Glomerular endothelial cell (primary cell): ENCODE results near the gene OXTR. TPM values are rescaled to one million over a fixed set of nuclear protein-coding genes. Genes with fewer than 3 reads are reported as not detected.
"Not testable (repeated sequence)": the region's sequence is repeated elsewhere in the genome, so short reads cannot be mapped to it uniquely, and the experiment has no call there.

Experiments used
- DNase-seq: peaks from one replicate; pipeline ENCODE4 v3.0.0-alpha.2; 2011; ENCODE audit warnings: low read depth, low spot score; ENCODE audit errors: extremely low read depth
- total RNA-seq: library from RNA; depleted of rRNA; stranded (reverse); fragments of >200 nt; gene quantifications from 2 replicates; pipeline ENCODE4 v1.2.3, GENCODE V29; 2015

The OXTR gene
- total RNA-seq, 1 donor from 2014 or later: 4.8 TPM

DNA sequence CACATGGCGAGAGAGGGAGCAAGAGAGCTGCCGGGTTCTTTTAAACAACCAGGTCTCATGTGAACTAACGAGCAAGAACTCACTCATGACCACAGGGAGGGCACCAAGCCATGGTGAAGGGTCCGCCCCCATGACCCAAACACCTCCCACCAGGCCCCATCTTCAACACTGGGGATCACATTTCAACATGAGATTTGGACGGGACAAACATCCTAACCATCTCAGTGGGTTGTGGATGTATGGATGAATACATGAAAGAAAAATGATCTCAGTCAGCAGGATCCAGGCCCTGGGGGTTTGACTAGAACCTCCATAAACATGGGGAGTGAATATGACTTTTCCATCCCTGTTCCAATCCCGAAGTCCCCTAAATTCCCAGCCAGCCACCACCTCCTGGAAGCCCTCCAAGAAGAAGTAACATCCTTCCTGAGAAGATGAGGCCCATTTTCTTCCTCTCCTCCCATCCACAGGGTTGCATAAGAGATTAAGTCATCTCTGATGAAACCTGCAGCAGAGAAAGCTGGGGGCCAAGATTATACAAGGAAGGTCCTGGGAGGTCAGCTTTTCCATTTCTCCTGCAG lies 26.3 kb downstream of the OXTR start:
- no peak for DNase-seq

DNA sequence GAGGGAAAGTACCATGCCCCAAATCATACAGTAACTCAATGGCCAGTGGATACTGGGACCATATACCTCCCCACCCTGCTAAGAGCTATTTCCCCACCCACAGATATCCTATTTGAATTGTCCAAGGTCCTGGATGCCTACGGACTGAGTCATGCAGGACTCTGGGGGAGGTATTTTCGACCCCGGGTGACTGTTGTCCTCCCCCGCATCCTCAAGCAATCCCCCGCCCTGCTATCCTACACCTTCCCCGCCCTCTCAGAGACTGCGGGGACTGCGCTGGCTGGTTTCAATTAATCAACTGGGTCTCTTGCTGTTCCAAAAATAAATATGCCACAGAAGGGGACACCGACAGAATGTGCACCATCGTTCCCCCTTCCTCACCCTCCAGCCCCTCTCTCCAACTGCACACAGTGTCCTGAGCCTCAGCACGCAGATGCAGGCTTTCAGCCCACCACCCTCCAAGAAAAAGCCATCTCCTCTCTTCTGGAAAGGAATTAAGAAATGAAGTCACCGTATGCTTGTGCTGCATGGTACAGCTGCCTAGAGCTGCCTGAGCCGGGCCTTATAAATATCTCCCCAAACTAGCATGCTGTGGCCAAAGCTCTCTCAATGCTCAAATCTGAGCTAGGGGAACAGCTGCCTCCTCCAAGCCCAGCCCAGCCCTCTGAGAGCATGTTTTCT lies 27.7 kb downstream of the OXTR start:
- DNase-seq: no peak

DNA sequence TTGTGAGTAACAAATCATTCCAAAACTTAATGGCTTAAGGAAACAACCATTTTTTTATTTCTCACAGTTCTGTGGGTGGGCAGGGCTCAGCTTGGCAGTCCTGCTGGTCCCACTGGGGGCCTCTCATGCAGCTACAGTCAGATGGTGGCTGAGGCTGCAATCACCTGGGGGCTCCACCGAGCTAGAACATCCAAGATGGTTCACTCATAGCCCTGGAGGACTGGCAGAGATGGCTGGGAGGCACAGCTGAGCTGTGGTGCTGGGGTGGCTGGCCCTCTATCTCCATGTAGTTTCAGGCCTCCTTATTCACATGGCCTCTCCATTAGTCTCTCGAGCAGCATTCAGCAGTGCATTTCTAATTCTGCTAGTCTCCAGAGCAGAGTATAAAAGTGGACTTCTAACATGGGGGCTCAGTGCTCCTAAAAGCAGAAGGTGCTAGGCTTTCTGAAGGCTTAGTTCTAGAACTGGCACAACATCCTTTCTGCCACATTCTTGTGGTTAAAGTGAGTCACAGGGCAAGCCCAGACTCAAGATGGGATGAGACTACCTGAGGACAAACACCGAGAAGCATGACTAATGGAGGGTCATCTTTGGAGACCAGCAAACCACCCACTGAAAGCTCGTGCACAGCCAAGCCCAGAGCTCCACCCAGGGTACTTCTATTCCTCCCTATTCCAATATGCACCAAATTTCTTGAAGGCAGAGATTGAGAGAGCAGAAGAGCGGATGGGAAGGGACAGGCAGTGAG lies 29.5 kb downstream of the OXTR start:
- no peak for DNase-seq

DNA sequence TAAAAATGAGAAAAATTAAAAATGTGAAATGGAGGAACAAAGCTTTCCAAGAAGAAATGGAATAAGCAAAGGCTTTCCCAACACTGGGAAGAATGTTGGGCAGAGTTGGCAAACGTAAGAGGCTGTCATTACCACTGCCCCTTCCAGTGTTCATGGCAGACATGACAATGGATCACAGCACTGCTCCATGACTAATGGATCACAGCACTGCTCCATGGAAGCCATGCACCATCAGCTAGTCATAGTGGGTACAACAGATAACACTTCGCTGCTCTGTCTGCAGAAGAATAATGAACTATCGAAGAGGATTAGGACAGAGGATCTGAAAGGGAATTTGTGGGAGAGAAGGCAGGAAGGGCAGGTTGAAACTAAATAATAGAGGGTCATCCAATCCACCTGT lies 30.8 kb downstream of the OXTR start:
- no peak for DNase-seq

DNA sequence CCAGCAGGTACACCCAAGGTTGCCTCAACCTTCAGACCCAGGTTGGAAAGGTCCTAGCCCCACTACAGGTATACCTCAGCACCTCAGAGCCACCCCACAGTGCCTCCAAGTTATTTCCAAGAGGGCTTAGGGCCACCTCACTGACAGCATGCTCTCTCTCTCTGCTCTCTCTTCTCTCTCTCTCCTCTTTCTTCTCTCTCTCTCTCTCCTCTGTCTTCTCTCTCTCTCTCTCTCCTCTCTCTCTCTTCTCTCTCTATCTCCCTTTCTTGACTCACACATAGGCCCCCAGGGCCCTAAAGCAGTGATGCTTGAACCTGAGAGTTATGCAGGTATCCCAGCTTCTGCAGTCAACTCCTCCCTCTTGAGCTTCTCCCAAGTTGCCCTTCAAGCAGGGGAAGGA lies 31.6 kb downstream of the OXTR start:
- no peak for DNase-seq

DNA sequence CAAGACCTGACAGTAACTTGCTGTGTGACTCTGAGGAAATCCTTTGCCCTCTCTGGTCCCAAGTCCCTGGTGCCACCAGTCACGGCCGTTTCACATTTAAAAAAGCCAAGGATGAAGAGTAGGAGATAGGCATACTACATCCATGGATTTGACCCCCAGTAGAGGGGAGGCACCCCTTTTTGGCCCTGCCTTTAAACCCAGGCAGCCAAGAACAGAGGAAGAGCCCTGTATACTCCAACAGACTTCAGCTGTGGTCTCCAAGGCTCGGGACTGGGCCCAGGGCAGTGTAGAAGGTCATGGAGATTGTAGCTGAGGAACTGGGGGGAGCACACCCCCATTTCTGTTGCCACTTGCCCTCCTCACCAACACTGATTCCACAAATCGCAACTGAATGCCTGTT lies 32.1 kb downstream of the OXTR start:
- DNase-seq: no peak

DNA sequence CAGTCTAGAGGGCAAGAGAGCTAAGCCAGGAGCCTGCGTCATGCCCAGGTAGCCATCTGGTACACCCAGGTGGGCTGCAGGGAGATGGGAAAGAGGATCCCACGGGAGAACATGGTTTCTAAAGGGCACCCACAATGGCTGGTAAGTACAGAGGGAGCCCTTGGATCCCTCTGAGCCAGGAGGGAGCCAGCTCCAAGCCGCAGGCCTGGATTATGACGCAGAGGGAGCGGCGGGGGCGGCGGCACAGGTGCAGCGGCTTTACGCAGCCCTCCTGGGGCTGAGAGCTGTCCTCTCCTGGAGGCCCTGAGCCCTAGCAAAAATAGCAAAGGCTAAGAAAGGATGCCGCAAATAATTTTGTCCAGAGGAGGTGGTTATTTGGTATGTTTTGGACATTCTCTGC lies 33.0 kb downstream of the OXTR start:
- no peak for DNase-seq

DNA sequence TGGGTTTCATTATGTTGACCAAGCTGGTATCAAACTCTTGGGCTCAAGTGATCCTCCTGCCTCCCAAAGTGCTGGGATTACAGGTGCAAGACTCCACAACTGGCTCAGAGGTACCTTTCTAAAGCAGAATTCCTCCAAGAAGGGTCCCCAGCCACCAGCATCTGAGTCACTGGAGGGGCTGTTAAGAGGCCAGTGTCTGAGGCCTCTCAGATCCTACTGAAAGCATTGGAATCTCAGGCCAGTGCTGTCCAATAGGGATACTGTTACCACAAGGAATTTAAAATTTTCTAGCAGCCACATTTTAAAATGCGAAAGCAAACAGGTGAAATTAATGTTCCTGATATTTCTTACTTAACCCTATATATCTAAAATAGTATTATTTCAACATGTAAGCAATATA lies 34.5 kb downstream of the OXTR start:
- DNase-seq: no peak

DNA sequence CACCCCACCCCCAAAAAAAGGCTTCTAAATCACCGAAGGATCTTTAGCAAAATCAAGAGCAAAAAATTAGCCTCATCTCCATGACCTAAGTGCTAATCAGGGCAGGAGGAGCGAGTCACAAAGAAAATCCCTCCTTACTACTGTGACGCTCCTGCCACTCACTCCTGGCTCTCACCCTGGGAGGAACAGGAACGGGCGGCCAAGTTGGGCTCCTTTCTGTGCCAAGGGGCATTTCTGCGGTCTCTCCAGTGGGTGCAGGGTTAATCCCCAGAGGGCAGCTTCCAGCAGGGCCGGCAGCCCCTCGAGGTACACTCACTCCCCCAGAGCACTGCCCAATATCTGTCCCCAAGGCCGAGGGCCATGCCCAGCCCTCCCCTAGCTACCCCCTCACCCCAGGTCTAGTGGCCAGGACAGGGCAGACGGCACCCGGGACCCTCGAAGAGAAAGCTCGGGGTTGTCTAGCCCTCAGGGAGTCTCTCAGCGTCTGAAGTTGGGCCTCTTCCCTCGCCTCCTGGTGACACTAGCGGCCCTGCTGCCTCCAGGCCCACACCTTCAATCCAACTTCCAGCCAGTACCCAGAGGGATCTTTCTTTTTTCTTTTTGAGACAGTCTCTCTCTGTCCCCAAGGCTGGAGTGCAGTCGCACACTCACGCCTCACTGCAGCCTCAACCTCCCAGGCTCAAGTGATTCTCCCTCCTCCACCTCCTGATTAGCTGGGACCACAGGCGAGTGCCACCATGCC lies 35.1 kb downstream of the OXTR start:
- no peak for DNase-seq

DNA sequence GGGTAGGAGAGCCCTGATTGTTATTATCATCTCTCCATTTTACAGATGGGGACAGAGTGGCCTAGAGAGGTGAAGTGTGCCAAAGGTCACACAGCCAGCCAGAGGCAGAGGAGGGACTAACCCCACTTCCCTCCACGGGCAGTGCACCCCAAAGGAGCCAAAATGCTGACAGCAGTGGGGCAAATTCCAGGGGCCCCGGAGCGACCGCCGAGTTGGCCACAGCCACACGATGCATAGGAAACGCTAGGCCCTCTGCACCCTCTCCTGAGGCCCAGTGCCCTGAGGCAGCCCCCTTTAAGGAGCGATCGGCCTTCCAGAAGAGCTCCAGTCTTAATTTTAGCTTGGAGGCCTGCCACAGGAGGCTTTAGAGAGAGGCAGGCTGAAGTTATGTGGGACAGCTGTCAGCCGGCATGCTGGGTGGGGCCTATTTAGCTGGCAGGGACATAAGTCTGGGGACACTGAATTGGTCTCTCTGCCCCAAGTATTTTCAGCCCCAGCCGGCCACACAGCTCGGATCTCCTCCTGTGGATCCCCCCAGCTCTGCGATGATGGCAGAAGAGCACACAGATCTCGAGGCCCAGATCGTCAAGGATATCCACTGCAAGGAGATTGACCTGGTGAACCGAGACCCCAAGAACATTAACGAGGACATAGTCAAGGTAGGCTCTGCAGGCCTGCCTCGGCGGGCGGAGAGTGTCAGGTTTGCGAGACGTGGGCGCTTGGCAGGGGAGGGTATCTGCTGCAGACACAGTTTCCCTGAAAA lies 35.9 kb downstream of the OXTR start, which contains the start of gene CAV3:
Gene CAV3 (plus strand): TSS at position 471 of the 763 bp plus-strand sequence. CDS start 75 bp downstream, at position 546.
- DNase-seq: no peak

DNA sequence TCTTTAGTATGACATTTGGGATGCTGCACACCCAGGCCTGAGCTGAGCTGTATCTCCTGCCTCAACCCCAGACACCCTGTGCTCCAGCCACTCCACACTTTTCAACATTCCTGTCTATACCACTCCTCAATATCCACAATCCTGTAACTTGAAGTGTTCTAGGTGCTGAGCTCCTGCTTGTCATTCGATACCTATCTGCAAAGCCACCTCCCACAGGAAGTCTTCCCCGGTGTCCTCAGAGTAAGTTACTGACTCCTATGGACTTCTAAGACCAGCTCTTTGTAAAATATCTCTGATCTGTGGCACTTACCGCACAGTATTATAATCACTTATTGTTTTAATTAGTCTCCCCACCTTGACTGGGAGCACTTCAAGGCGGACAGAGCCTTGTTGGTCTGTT lies 37.0 kb downstream of the OXTR start:
- no peak for DNase-seq

DNA sequence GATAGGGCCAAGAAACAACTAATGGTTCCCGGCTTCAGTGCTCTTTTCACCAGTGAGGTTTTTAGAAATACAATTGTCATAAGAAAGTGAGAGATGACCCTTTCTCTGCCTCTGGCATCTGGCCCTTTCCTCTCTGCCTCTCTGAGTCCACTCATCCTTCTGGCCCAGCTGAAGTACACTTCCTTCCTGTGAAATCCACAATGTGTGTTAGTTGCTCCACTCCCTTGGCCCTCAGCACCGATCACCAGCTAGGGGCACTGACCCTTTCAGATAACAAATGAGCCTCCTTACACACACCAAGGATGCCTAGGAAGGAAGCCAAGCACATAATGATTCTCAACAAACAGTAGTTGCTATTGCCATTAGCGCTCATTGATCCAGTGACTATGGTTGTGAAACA lies 38.8 kb downstream of the OXTR start:
- no peak for DNase-seq

DNA sequence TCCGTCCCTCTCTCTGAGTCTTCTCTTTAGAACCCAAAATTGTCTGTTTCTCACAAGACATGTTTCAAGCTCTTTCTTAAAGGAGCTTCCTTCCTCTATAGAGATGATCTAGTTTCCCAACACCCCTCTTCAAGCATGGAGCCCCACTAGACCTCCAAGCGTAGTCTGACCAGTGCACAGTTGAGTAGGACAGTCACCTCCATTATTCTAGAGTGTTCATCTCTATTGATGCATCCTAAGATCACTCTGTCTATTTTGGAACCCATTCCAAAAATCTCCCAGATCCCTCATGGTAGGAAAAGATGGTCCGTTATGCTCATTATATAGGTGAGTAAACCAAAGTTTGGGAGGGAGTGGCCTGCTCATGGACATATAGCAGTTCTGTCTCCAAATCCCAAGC lies 39.9 kb downstream of the OXTR start:
- DNase-seq: no peak

DNA sequence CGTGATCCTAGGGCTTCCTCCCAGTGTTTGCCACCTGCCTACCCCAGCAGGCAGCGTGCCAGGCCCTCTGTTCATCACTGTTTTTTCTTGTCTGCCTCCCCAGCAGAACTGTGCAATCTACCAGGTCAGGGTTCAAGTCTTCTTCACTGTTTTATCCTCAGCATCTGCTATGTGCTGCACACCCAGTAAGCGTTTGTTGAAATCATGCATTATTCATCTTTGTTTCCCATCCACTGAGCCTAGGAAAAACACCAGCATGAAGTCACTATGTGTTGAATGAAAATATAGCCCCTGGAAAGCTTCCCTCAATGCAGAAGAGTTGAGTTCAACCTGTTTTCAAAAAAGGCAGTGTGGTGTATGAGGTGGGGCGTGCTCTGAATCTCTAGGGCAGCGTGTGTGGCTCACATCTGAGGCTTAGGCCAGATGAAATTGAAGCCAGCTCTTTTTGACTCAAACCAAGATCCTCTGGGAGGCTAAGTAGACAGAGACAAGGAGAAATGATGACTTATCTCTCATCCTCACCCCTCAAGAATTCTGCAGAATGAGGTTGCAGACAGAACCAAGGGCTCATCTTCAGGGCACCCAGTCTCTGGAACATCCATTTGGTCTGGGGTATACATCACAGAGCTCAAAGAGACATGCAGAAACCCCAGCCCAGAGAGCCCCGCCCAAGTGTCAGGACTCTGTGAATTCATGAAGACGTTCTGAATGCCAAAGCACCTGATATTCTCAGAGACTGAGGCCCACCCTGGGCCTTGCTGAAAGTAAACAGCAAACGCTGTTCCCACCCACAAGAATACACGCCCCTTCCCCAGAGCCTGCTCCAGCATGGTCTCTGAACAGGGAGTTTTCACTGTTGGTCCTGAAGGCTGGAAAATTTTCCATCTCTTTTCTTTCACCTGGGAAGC lies 41.6 kb downstream of the OXTR start:
- DNase-seq: no peak

DNA sequence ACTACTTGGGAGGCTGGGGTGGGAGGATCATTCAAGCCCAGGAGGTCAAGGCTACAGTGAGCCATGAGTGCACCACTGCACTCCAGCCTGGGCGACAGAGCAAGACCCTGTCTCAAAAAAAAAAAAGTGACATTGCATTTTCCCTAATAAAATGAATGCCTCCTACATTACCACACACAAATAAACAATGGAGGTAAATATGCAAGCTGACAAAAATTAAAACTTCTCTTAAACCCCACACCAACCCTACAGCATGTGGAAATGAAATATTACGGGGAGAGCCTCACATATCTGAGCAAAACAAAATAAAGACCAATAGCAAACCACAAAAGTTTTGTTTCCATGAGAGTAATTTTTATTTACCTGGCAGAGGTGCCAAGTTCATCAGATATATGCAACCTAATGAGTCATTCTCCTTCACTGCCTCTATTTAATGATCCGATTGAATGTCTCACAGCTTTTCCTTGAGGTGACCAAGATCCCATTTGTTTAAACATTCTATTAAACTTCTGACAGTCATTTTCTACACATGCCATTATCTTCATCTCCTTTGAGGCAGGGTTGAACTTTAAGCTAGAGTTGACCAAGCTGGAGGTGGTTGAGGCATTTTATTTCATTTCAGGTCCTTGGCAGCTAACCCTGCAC lies 45.2 kb downstream of the OXTR start:
- DNase-seq: no peak

DNA sequence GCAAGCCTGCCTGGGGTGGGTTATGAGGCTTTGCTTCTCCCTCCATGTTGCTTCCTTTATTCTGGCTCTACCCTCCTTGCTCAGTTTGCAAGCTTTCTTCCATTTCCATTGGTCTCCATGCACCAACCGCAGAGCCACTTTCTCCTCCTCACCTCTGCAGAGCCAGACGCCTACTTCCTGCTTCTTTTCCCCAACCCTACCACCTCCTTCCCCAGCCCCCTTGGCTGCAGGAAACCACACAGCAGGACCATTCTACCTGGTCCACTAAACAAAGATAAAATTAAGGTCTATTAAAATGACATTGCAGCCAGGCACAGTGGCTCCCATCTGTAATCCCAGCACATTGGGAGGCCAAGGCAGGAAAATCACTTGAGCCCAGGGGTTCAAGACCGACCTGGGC lies 45.8 kb downstream of the OXTR start:
- DNase-seq: no peak

DNA sequence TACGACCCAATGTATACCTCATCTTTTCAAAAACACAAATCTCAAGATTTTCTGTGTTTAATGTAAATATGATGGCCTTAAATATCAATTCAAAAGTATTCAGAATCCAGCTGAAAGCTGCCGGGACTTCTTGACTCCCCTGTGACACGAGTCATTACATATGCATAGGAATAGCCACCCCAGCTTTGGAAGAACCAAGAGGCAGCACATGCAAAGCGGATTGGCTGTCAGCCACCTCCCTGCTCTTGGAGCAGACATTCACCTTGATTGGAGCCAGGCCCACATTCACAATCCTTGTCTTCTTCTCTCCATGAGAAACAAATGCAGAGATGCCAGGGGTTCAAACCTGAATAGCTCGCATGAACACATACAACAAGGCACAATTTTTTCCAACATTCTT lies 46.6 kb downstream of the OXTR start:
- no peak for DNase-seq

DNA sequence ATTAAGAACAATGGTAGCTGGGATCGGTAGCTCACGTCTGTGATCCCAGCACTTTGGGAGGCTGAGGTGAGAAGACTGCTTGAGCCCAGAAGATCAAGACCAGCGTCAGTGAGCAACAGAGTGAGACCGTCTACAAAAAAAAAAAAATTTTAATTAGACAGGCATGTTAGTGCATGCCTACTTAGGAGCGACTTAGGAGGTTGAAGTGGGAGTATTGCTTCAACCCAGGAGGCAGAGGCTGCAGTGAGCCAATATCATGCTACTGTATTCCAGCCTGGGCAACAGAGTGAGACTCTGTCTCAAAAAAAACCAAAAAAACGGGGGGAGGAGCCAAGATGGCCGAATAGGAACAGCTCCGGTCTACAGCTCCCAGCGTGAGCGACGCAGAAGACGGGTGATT lies 53.7 kb downstream of the OXTR start:
- DNase-seq: not testable (repeated sequence)
